Ishikawa (cell line): ENCODE results near the gene SLC24A4.

ENCODE experiments used
- CREB1 ChIP-seq: IDR thresholded peaks from 2 replicates; pipeline ENCODE4 v1.6.1; 2012; ENCODE audit warnings: low read depth
- EGR1 ChIP-seq: IDR thresholded peaks from 2 replicates; pipeline ENCODE4 v1.6.1; 2012
- RAD21 ChIP-seq: IDR thresholded peaks from 2 replicates; pipeline ENCODE4 v1.6.1; 2012; ENCODE audit warnings: low read depth
- TAF1 ChIP-seq: IDR thresholded peaks from 2 replicates; pipeline ENCODE4 v1.6.1; 2012; ENCODE audit warnings: low read depth, mild to moderate bottlenecking
- YY1 ChIP-seq: IDR thresholded peaks from 2 replicates; pipeline ENCODE4 v1.6.1; 2012; ENCODE audit warnings: low read depth
- TF ChIP-seq, protein P1 (sequence below): IDR thresholded peaks from 2 replicates; pipeline ENCODE4 v1.6.1; 2012; ENCODE audit warnings: low read depth, mild to moderate bottlenecking

- TF ChIP-seq, protein P1, sequence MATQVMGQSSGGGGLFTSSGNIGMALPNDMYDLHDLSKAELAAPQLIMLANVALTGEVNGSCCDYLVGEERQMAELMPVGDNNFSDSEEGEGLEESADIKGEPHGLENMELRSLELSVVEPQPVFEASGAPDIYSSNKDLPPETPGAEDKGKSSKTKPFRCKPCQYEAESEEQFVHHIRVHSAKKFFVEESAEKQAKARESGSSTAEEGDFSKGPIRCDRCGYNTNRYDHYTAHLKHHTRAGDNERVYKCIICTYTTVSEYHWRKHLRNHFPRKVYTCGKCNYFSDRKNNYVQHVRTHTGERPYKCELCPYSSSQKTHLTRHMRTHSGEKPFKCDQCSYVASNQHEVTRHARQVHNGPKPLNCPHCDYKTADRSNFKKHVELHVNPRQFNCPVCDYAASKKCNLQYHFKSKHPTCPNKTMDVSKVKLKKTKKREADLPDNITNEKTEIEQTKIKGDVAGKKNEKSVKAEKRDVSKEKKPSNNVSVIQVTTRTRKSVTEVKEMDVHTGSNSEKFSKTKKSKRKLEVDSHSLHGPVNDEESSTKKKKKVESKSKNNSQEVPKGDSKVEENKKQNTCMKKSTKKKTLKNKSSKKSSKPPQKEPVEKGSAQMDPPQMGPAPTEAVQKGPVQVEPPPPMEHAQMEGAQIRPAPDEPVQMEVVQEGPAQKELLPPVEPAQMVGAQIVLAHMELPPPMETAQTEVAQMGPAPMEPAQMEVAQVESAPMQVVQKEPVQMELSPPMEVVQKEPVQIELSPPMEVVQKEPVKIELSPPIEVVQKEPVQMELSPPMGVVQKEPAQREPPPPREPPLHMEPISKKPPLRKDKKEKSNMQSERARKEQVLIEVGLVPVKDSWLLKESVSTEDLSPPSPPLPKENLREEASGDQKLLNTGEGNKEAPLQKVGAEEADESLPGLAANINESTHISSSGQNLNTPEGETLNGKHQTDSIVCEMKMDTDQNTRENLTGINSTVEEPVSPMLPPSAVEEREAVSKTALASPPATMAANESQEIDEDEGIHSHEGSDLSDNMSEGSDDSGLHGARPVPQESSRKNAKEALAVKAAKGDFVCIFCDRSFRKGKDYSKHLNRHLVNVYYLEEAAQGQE: no peak
- no peak for TF ChIP-seq RAD21
- no peak for TF ChIP-seq EGR1
- no peak for TF ChIP-seq TAF1
- TF ChIP-seq CREB1: no peak
- TF ChIP-seq YY1: no peak
These were observed 12.9 kb upstream of the SLC24A4 start for GRCh38 chr14:92309968-92310530.
